ENCODE measurements around the gene UGT3A2.

DNA sequence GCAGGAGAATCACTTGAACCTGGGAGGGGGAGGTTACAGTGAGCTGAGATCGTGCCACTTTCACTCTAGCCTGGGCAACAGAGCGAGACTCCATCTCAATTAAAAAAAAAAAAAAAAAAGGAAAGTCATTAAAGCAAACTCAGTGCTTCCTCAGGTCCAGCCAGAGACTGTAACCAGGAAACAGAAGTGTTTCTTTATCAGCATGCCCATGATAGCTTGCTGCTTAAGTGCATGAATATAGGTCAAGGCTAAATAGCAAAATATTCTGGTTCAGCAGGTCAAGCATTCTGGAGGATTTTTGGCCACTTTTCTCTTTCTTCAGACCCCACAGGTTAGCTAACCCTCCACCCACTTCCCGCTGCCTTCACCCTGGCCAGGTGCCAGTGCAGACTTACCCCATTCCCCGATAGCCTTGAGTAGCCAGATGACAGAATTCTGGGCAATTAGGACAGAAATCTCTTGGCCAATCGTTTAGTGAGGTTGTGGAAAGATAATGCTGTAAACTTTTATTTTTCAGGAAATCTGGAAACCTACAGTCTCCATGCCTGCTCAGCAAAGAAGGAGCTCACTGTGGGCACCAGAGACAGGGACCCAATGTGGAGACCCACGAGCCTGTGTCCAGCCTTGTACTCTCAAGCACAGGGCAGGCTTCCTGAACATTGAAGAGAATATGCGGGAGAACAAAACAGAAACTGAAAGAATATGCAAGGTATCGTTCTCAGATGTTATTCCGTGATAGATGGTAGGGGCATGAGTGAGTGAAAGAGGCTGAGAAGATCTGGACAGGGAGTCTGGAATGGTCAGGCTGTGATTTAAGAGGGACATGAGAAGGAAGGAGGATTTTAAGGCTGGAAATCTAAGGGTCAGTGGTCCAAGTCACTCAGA, 4.2 kb upstream of the UGT3A2 start:
- TF ChIP-seq CTCF (IDR thresholded peaks at IDR 0.05) (no peak), POLR2A (IDR thresholded peaks at IDR 0.05) (no peak), POLR2AphosphoS5 (IDR thresholded peaks at IDR 0.05; ENCODE audit: insufficient read depth in 1 of 2, low read depth in 1 of 2) (no peak)
